ENCODE measurements around the gene SLC25A45. TPM values are rescaled to one million over a fixed set of nuclear protein-coding genes. Genes with fewer than 3 reads are reported as not detected.
A peak's percentile ranks its signal among the peaks of the same experiment; 100 is the strongest.

Gene SLC25A45
- total and polyA plus RNA-seq, 2 donors (not counting 1 experiment from before 2014, with no cell fraction given): 16.4 to 80.6 TPM

DNA sequence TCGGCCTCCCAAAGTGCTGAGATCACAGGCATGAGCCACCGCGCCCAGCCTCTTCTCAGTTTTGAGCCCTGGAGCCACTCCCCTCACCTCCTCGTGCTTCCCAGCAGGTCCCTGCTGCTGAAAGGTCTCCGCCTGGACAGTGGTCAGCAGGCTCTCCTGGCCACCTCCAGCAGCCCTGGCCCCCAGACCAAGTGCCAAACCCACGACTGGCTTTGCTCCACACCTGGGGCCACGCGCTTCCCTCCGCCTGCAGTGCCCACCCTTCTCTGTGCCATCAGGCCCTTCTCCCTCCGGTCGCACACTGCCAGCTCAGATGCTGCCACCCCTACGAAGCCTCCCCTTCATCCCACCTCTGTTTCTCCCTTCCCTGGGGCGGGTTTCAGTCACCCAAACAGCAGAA lies 16.8 kb upstream of the SLC25A45 start:
- H3K27ac Mint-ChIP-seq: peak overlapping the region; percentile 50
- no peak overlapping the region for H3K4me3 Mint-ChIP-seq
- H3K9me3 Mint-ChIP-seq (ENCODE audit: insufficient read depth): no peaks in the 10 kb centered on the region
- WGBS (ENCODE audit: insufficient coverage): 98% methylated on average over 13 of the region's 13 CpGs
- ChIA-PET CTCF (interaction anchor here (1.1 kb wide), 1 partner anchor 17 kb away, joined by 4 read pairs; no protein-coding TSS in a partner anchor), POLR2A (no interaction called here)
- peaks cover 14% of the 10 kb centered on the region for H3K4me1 Mint-ChIP-seq
- Histone ChIP-seq H3K27me3 (replicated peaks in 1 of 4; ENCODE audit: control extremely low read depth in 1 of 4, control insufficient read depth in 3 of 4, insufficient read depth in 4 of 4, low read length in 3 of 4) (no peaks in the 10 kb centered on the region), H3K27ac (ENCODE audit: low read length in 2 of 2) (no peak overlapping the region), H3K4me3 (ENCODE audit: control extremely low read depth in 1 of 5, extremely low read depth in 1 of 5, insufficient read depth in 1 of 5, low read depth in 2 of 5, low read length in 4 of 5) (no peak overlapping the region), H3K9ac (ENCODE audit: low read length) (no peak overlapping the region), H3K36me3 (replicated peaks in 1 of 2; ENCODE audit: control extremely low read depth in 1 of 2, control insufficient read depth in 1 of 2, extremely low read depth in 1 of 2, insufficient read depth in 2 of 2, low read length in 1 of 2) (peaks cover 0 to 58% of the 10 kb centered on the region in 2 experiments), H3K4me2 (replicated peaks; ENCODE audit: low read depth, low read length, poor library complexity, severe bottlenecking) (no peak overlapping the region), H3K9me3 (ENCODE audit: control extremely low read depth in 1 of 3, control insufficient read depth in 2 of 3, insufficient read depth in 1 of 3, low read length in 2 of 3) (no peaks in the 10 kb centered on the region), H3K79me2 (ENCODE audit: control insufficient read depth, insufficient read depth, low read length) (peaks cover 14% of the 10 kb centered on the region), H3K4me1 (ENCODE audit: control insufficient read depth in 2 of 2, insufficient read depth in 2 of 2, low read length in 2 of 2) (peaks cover 12 to 16% of the 10 kb centered on the region in 2 donors), H2AFZ (ENCODE audit: insufficient read depth, low read depth, low read length, poor library complexity, severe bottlenecking) (no peak overlapping the region), H4K20me1 (ENCODE audit: control insufficient read depth, insufficient read depth, low read length, poor library complexity, severe bottlenecking) (no peaks in the 10 kb centered on the region)
- no peaks in the 10 kb centered on the region for H3K27me3 Mint-ChIP-seq
- intact Hi-C loops (cut with micrococcal nuclease): no loop called here
- ATAC-seq (ENCODE audit: low read depth) (no peak), DNase-seq (no peak)
- TF ChIP-seq, protein P1, sequence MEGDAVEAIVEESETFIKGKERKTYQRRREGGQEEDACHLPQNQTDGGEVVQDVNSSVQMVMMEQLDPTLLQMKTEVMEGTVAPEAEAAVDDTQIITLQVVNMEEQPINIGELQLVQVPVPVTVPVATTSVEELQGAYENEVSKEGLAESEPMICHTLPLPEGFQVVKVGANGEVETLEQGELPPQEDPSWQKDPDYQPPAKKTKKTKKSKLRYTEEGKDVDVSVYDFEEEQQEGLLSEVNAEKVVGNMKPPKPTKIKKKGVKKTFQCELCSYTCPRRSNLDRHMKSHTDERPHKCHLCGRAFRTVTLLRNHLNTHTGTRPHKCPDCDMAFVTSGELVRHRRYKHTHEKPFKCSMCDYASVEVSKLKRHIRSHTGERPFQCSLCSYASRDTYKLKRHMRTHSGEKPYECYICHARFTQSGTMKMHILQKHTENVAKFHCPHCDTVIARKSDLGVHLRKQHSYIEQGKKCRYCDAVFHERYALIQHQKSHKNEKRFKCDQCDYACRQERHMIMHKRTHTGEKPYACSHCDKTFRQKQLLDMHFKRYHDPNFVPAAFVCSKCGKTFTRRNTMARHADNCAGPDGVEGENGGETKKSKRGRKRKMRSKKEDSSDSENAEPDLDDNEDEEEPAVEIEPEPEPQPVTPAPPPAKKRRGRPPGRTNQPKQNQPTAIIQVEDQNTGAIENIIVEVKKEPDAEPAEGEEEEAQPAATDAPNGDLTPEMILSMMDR (IDR thresholded peaks at IDR 0.05): no peak
- no peak for TF ChIP-seq EZH2 (IDR thresholded peaks at IDR 0.05; ENCODE audit: borderline replicate concordance, insufficient read depth, low read depth, low read length, poor library complexity, severe bottlenecking)

DNA sequence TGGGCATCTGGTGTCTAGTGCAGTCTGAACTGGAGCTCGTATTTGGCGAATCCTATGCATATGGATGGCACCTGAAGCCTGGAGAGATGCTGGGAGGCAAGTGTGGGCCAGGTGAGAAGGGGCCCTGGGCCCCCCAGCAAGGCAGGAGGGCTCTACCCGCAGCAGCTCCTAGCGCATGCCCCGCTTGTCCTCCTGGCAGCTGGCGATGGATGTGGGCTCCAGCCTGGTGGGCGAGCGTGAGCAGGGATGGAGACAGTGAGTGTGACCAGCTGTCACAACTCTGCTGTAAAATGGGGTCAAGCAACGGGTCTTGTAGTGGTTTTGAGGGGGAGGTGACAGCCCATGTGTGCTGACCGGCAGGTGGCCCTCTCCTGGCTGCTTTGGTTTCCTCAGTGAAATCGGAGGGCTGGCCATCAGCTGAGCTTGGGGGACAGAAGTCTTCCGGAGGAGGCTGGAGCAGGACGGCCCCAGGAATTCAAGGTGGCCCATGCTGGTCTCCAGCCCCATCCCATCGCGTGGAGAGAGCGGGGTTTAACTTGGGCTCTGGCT lies 16.0 kb upstream of the SLC25A45 start:
- Histone ChIP-seq H3K4me3 (ENCODE audit: control extremely low read depth in 1 of 5, extremely low read depth in 1 of 5, insufficient read depth in 1 of 5, low read depth in 2 of 5, low read length in 4 of 5) (no peak overlapping the region), H3K4me2 (replicated peaks; ENCODE audit: low read depth, low read length, poor library complexity, severe bottlenecking) (no peak overlapping the region), H3K27me3 (replicated peaks in 1 of 4; ENCODE audit: control extremely low read depth in 1 of 4, control insufficient read depth in 3 of 4, insufficient read depth in 4 of 4, low read length in 3 of 4) (no peaks in the 10 kb centered on the region), H3K36me3 (replicated peaks in 1 of 2; ENCODE audit: control extremely low read depth in 1 of 2, control insufficient read depth in 1 of 2, extremely low read depth in 1 of 2, insufficient read depth in 2 of 2, low read length in 1 of 2) (peaks cover 0 to 66% of the 10 kb centered on the region in 2 experiments), H3K9me3 (ENCODE audit: control extremely low read depth in 1 of 3, control insufficient read depth in 2 of 3, insufficient read depth in 1 of 3, low read length in 2 of 3) (no peaks in the 10 kb centered on the region), H4K20me1 (ENCODE audit: control insufficient read depth, insufficient read depth, low read length, poor library complexity, severe bottlenecking) (peaks cover 2% of the 10 kb centered on the region), H3K4me1 (ENCODE audit: control insufficient read depth in 2 of 2, insufficient read depth in 2 of 2, low read length in 2 of 2) (peaks cover 4 to 8% of the 10 kb centered on the region in 2 donors), H3K27ac (ENCODE audit: low read length in 2 of 2) (no peak overlapping the region), H2AFZ (ENCODE audit: insufficient read depth, low read depth, low read length, poor library complexity, severe bottlenecking) (no peak overlapping the region), H3K79me2 (ENCODE audit: control insufficient read depth, insufficient read depth, low read length) (peaks cover 17% of the 10 kb centered on the region), H3K9ac (ENCODE audit: low read length) (no peak overlapping the region)
- DNase-seq (no peak), ATAC-seq (ENCODE audit: low read depth) (no peak)
- H3K27ac Mint-ChIP-seq: no peak overlapping the region
- POLR2A ChIA-PET: interaction anchor here (0.6 kb wide), 1 partner anchor 9 kb away, joined by 3 read pairs; no protein-coding TSS in a partner anchor
- WGBS (ENCODE audit: insufficient coverage): 91% methylated on average over 12 of the region's 16 CpGs
- H3K27me3 Mint-ChIP-seq: no peaks in the 10 kb centered on the region
- CTCF ChIA-PET: interaction anchor here (1.1 kb wide), 1 partner anchor 16 kb away, joined by 4 read pairs; no protein-coding TSS in a partner anchor
- no peaks in the 10 kb centered on the region for H3K9me3 Mint-ChIP-seq (ENCODE audit: insufficient read depth)
- intact Hi-C loops (cut with micrococcal nuclease): no loop called here
- H3K4me3 Mint-ChIP-seq: no peak overlapping the region
- TF ChIP-seq, protein P1 (IDR thresholded peaks at IDR 0.05): no peak
- peaks cover 6% of the 10 kb centered on the region for H3K4me1 Mint-ChIP-seq

Measured in B cell (primary cell).